ENCODE measurements around the gene BRIP1.
"Not testable (repeated sequence)": the region's sequence is repeated elsewhere in the genome, so short reads cannot be mapped to it uniquely, and the experiment has no call there.

BRIP1 gene

GRCh38 chr17:61723183-61723582 lies 140.1 kb downstream of the BRIP1 start:
- DNase-seq, result no peak

DNA sequence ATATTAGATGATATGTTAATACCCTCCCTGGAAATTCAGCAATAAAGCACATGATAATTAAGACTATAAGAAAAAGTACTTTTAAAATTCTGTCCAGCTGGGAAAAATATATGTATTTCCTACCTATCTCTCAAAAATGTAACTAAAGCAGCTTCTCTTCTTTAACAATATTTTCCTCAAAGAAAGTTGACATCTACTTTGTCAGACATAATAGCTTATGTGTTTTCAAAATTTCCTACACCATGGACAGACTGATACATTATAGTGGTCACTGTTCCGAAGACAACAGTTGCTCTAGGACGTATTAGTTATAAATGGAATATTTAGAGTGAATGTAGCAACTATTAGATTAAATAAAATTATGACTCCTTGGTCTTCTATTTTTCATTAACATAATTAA lies 140.9 kb downstream of the BRIP1 start:
- no peak for DNase-seq

DNA sequence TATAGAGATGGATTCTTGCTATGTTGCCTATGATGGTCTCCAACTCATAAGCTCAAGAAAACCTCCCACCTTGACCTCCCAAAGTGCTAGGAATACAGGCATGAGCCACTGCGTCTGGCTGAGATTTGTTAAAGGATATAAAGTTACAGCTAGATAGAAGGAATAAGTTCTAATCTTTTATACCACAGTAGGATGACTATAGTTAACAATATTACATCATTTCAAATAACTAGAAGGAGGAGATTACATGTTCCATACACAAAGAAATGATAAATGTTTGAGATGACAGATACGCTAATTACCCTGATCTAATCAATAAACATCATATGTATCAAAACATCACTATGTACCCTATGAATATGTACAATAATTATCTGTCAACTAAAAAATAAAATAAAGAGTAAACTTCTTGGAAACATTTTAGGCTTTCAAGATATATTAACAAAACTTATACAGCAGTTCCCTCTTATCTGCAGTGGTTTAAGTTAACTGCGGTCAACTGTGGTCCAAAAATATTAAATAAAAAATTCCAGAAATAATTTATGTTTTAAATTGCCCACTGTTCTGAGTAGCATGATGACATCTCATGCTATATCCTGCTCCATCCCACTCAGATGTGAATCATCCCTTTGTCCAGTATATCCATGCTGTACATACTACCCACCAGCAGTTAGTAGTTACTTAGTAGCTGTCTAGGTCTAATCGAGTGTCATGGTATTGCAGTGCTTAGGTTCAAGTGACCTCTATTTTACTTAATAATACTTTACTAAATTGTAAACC lies 143.1 kb downstream of the BRIP1 start:
- no peak for DNase-seq

- DNase-seq, result not testable (repeated sequence)
Observed at GRCh38 chr17:61719220-61719619, 144.1 kb downstream of the BRIP1 start.

- no peak for DNase-seq
Observed at GRCh38 chr17:61718022-61718421, 145.3 kb downstream of the BRIP1 start.

DNA sequence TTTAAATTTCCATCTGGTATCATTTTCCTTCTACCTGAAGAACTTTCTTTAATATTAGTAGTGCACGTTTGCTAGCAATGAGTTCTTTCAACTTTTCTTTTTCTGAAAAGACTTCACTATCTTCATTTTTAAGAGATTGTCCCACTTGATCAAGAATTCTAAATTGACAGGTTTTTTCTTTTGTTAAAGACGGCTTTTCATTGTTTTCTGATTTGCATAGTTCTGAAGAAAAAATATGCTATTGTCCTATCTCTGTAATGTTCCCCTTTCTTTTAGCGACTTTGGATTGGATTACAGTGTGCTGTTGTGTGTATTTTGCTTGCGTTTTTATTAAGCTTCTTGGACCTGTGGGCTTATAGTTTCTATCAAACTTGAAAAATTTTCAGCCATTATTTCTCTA lies 146.0 kb downstream of the BRIP1 start:
- DNase-seq, result no peak

GRCh38 chr17:61716225-61716829 lies 147.0 kb downstream of the BRIP1 start:
- no peak for DNase-seq

GRCh38 chr17:61715348-61715747 lies 148.0 kb downstream of the BRIP1 start:
- DNase-seq, result no peak

GRCh38 chr17:61714300-61714699 lies 149.0 kb downstream of the BRIP1 start:
- no peak for DNase-seq

- DNase-seq, result no peak
Observed at GRCh38 chr17:61713035-61713434, 150.3 kb downstream of the BRIP1 start.

DNA sequence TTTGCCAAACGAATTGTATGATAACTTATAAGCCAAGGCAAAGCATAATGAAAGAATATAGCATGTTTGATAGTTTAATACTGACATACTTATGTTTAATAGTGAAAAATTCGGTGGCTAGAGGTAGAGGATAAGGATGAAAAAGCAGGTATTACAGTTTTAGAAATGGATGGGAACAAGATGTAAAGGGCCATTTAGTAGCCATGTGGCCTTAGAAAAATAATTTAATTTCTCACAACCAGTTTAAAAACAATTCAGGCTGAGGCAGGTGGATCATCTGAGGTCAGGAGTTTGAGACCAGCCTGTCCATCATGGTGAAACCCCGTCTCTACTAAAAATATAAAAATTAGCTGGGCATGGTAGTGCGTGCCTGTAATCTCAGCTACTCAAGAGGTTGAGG lies 152.8 kb downstream of the BRIP1 start:
- no peak for DNase-seq

GRCh38 chr17:61709567-61709966 lies 153.8 kb downstream of the BRIP1 start:
- DNase-seq, result no peak

DNA sequence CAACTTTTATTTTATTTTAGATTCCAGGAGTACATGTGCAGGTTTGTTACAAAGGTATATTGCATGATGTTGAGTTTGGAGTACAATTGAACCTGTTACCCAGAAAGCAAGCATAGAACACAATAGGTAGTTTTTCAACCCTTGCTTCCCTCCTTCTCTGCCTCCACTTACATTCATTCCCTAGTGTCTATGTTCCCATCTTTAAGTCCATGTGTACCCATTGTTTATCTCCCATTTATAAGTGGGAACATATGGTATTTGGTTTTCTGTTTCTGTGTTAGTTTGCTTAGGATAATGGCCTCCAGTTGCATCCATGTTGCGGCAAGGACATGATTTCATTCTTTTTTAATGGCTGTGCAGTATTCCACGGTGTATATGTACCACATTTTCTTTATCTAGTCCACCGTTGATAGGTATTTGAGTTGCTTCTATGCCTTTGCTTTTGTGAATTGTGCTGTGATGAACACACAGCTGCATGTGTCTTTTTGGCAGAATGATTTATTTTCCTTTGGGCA lies 158.3 kb downstream of the BRIP1 start:
- no peak for DNase-seq

GRCh38 chr17:61702450-61702849 lies 160.9 kb downstream of the BRIP1 start:
- DNase-seq, result no peak

DNA sequence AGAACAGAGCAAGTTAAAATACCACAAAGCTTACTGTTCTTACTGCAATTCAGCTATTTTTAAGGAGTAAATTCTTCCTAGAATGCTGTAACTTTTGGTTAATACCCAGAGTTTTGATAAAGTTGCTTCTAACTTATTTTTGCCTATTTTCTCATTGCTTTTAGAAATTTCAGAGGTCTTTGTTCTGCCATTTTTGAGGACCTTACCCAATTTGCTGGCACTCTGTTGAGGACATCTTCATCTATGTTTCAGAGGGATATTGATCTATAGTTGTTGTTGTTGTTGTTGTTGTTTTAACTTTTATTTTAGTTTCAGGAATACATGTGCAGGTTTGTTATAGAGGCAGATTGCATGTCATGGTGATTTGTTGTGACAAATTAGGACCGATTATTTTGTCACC lies 161.3 kb downstream of the BRIP1 start:
- no peak for DNase-seq

DNA sequence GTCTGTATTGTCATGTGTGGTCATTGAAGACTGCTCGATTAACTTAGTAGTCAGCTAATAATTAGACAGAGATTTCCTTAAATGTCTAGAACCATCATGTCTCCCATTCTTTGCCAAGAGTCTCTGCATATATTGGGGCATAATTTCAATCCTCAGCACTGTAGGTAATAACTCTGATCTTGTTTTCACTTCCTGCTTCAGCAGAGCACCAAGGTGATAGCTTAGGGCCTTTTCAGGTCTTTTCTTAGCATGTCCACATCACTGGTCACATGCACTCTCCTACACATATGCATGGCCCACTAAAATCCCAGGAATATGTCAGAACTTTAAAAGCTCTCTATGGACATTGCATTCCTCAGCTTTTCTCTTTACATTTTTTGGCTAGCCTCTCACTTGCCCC lies 162.0 kb downstream of the BRIP1 start:
- no peak for DNase-seq

- no peak for DNase-seq
Observed at GRCh38 chr17:61700252-61700651, 163.1 kb downstream of the BRIP1 start.

DNA sequence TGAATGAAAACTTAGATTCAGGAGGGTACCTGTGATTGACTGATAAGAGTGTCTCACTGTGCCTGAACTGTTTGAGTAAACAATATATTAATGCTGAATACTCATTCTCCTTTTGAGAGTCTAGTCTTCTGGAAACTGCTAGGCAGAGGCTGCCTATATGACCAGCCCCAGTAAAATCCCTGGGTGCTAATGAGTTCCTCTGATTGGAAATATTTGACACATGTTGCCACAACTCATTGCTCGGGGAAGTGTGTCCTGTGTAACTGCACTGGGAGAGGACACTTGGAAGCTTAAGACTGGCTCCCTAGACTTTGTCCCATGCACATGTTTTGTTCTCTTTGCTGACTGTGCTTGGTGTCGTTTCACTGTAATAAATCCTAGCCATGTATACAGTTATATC lies 163.6 kb downstream of the BRIP1 start:
- no peak for DNase-seq

DNA sequence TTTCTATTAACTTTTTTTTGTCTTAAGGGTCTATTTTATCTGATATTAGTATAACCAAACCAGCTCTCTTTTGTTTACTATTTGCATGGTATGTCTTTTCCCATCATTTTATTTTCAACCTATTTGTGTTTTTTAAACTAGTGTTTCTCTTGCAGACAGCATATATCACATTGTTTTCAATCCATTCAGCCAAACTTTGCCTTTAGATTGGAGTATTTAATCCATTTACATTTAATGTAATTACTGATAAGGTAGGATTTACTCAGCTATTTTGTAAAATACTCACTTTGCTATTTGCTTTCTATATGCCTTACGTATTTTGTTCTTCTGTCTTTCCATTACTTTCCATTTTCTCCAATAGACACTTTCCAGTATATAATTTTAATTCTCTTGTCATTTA lies 164.3 kb downstream of the BRIP1 start:
- no peak for DNase-seq

- DNase-seq, result no peak
Observed at GRCh38 chr17:61698244-61698643, 165.1 kb downstream of the BRIP1 start.

GRCh38 chr17:61695779-61696337 lies 167.5 kb downstream of the BRIP1 start:
- DNase-seq, result no peak

DNA sequence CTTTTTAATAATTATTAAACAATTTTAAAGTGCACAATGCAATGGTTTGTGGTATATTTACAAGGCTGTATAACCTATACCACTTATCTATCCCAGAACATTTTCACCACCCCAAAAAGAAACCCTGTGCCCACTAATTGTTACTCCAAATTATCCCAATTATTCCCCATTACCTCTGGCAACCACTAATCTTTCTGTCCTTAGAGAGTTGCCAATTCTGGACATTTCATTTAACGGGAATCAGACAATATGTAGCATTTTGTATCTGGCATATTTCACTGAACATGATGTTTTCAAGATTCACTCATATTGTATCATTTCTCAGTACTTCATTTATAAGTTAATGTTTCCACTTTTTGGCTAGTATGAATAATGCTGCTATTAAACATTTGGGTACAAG lies 169.2 kb downstream of the BRIP1 start:
- DNase-seq, result no peak

DNA sequence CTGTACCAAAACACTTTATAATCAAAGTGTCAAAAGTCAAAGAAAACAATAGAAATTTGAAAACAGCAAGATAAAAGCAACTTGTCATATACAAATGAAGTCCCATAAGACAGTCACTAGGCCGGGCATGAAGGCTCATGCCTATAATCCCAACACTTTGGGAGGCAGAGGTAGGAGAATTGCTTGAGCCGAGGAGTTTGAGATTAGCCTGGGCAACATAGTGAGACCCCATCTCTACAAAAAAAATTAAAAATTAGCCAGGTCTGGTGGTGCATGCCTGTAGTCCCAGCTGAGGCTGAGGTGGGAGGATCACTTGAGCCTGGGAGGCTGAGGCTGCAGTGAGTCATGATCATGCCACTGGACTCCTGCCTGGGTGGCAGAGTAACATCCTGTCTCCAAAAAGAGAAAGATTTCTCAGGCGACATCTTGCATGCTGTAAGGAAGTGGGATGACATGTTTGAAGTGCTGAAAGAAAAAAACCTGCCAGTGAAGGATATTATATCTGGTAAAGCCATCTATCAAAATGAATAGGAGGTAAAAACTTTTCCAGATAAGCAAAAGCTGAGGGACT lies 173.6 kb downstream of the BRIP1 start:
- DNase-seq, result no peak

GRCh38 chr17:61687769-61688168 lies 175.6 kb downstream of the BRIP1 start:
- no peak for DNase-seq

All from stimulated activated CD4-positive, alpha-beta T cell treated with anti-CD3 and anti-CD28 coated beads, Interleukin-1b, Interleukin-23, amount 100 ng/mL, for 48 hours (primary cell).